Smooth muscle cell (in vitro differentiated cells): ENCODE data around the gene NF2. TPM values are rescaled to one million over a fixed set of nuclear protein-coding genes. Genes with fewer than 3 reads are reported as not detected.

Source experiments
- DNase-seq: peaks from one replicate; lab custom pipeline; 2025; ENCODE audit not compliant: unreplicated experiment; lab: John Stamatoyannopoulos, UW
- H2AFZ ChIP-seq: fragments of 200-600 bp; sonication (generic); 2 replicates; pipeline ENCODE4 v1.6.0; 2016; ENCODE audit warnings: antibody characterized with exemption, low read depth, mild to moderate bottlenecking
- H3F3A ChIP-seq: fragments of 200-600 bp; sonication (generic); 2 replicates; pipeline ENCODE4 v1.6.0; 2017; ENCODE audit warnings: antibody characterized with exemption, low read depth
- H3K27ac ChIP-seq: fragments of 200-600 bp; sonication (generic); 2 replicates; pipeline ENCODE4 v1.5.1; 2016; ENCODE audit warnings: low read depth, mild to moderate bottlenecking
- H3K27me3 ChIP-seq: fragments of 200-600 bp; sonication (generic); 2 replicates; pipeline ENCODE4 v1.6.1; 2016; ENCODE audit warnings: low read depth, mild to moderate bottlenecking
- H3K36me3 ChIP-seq: fragments of 200-600 bp; sonication (generic); 2 replicates; pipeline ENCODE4 v1.5.1; 2016; ENCODE audit warnings: low read depth
- H3K4me1 ChIP-seq: fragments of 200-600 bp; sonication (generic); 2 replicates; pipeline ENCODE4 v1.5.1; 2016; ENCODE audit warnings: low read depth
- H3K4me2 ChIP-seq: fragments of 200-600 bp; sonication (generic); 2 replicates; pipeline ENCODE4 v1.6.0; 2016; ENCODE audit warnings: mild to moderate bottlenecking
- H3K4me3 ChIP-seq: fragments of 200-600 bp; sonication (generic); 2 replicates; pipeline ENCODE4 v1.5.1; 2016; ENCODE audit warnings: mild to moderate bottlenecking
- H3K79me2 ChIP-seq: fragments of 200-600 bp; sonication (generic); 2 replicates; pipeline ENCODE4 v1.6.0; 2016; ENCODE audit warnings: low read depth, mild to moderate bottlenecking
- H3K9ac ChIP-seq: fragments of 200-600 bp; sonication (generic); 2 replicates; pipeline ENCODE4 v1.6.0; 2016; ENCODE audit warnings: low read depth
- H3K9me3 ChIP-seq: fragments of 200-600 bp; sonication (generic); replicated peaks from 2 replicates; pipeline ENCODE4 v1.5.1; 2016; ENCODE audit warnings: low read depth
- H4K20me1 ChIP-seq: fragments of 200-600 bp; sonication (generic); 2 replicates; pipeline ENCODE4 v1.6.0; 2016; ENCODE audit warnings: low read depth
- CTCF ChIP-seq: fragments of 200-600 bp; sonication (generic); IDR thresholded peaks from 2 replicates; pipeline ENCODE4 v1.5.1; 2017; ENCODE audit warnings: borderline replicate concordance, mild to moderate bottlenecking, antibody characterized with exemption; ENCODE audit not compliant: insufficient read depth, poor library complexity, severe bottlenecking
- WGBS: methylation state at CpG from one replicate; pipeline ENCODE4 v1.1.7; 2016; ENCODE audit warnings: low lambda C conversion rate; 5-methylcytosine and 5-hydroxymethylcytosine counted together
- polyA plus RNA-seq: library from polyadenylated mRNA; unstranded; fragments of >200 nt; fragmentation: Nextera tagmentation; extraction: Ambion mirVana; gene quantifications from 2 replicates; pipeline ENCODE4 v1.2.1, GENCODE V29; 2016
- total RNA-seq: library from RNA; depleted of rRNA; stranded (reverse); fragments of >200 nt; gene quantifications from 2 replicates; pipeline ENCODE4 v1.2.3, GENCODE V29; 2014

NF2 gene
- total and polyA plus RNA-seq, 2 experiments from 2014 or later = 21.5 to 21.7 TPM

- no peak overlapping the region for H3K4me3 ChIP-seq
- no peak overlapping the region for H3K4me2 ChIP-seq
- H3K27ac ChIP-seq = no peak overlapping the region
- peaks cover 33% of the 10 kb centered on the region for H3K27me3 ChIP-seq
- no peak overlapping the region for H3K9ac ChIP-seq
- H3K9me3 ChIP-seq = no peaks in the 10 kb centered on the region
- H3K4me1 ChIP-seq = peaks cover 25% of the 10 kb centered on the region
- no peak overlapping the region for H2AFZ ChIP-seq
- no peaks in the 10 kb centered on the region for H3K36me3 ChIP-seq
- no peaks in the 10 kb centered on the region for H3F3A ChIP-seq
- WGBS = 36% methylated on average over 7 of the region's 9 CpGs
- no peaks in the 10 kb centered on the region for H3K79me2 ChIP-seq
- TF ChIP-seq CTCF = no peak
- DNase-seq = no peak
- no peaks in the 10 kb centered on the region for H4K20me1 ChIP-seq
Measured at GRCh38 chr22:29706486-29706885, 103.1 kb downstream of the NF2 start.

GRCh38 chr22:29707010-29707409 lies 103.6 kb downstream of the NF2 start:
- TF ChIP-seq CTCF = no peak
- H2AFZ ChIP-seq = no peak overlapping the region
- H3F3A ChIP-seq = no peaks in the 10 kb centered on the region
- no peak overlapping the region for H3K9ac ChIP-seq
- no peak overlapping the region for H3K27ac ChIP-seq
- DNase-seq = no peak
- no peaks in the 10 kb centered on the region for H4K20me1 ChIP-seq
- H3K4me2 ChIP-seq = no peak overlapping the region
- no peak overlapping the region for H3K4me3 ChIP-seq
- H3K9me3 ChIP-seq = no peaks in the 10 kb centered on the region
- H3K27me3 ChIP-seq = peaks cover 31% of the 10 kb centered on the region
- H3K4me1 ChIP-seq = peaks cover 22% of the 10 kb centered on the region
- no peaks in the 10 kb centered on the region for H3K36me3 ChIP-seq
- H3K79me2 ChIP-seq = no peaks in the 10 kb centered on the region
- WGBS = 91% methylated on average over 18 of the region's 18 CpGs

GRCh38 chr22:29707471-29707870 lies 104.0 kb downstream of the NF2 start:
- no peaks in the 10 kb centered on the region for H3F3A ChIP-seq
- no peak for TF ChIP-seq CTCF
- H3K9ac ChIP-seq = no peak overlapping the region
- H2AFZ ChIP-seq = no peak overlapping the region
- H4K20me1 ChIP-seq = no peaks in the 10 kb centered on the region
- H3K79me2 ChIP-seq = no peaks in the 10 kb centered on the region
- H3K4me1 ChIP-seq = peaks cover 17% of the 10 kb centered on the region
- no peaks in the 10 kb centered on the region for H3K36me3 ChIP-seq
- no peak for DNase-seq
- H3K27ac ChIP-seq = no peak overlapping the region
- no peak overlapping the region for H3K4me2 ChIP-seq
- peaks cover 26% of the 10 kb centered on the region for H3K27me3 ChIP-seq
- no peaks in the 10 kb centered on the region for H3K9me3 ChIP-seq
- 86% methylated on average over 5 of the region's 5 CpGs for WGBS
- H3K4me3 ChIP-seq = no peak overlapping the region

GRCh38 chr22:29710193-29710592 lies 106.8 kb downstream of the NF2 start:
- no peak overlapping the region for H3K4me2 ChIP-seq
- H3K79me2 ChIP-seq = no peaks in the 10 kb centered on the region
- no peaks in the 10 kb centered on the region for H3F3A ChIP-seq
- no peak overlapping the region for H3K9ac ChIP-seq
- no peak for DNase-seq
- peaks cover 22% of the 10 kb centered on the region for H3K27me3 ChIP-seq
- H3K9me3 ChIP-seq = no peaks in the 10 kb centered on the region
- no peaks in the 10 kb centered on the region for H4K20me1 ChIP-seq
- 84% methylated on average over 15 of the region's 15 CpGs for WGBS
- H3K4me3 ChIP-seq = no peak overlapping the region
- H2AFZ ChIP-seq = no peak overlapping the region
- H3K36me3 ChIP-seq = no peaks in the 10 kb centered on the region
- no peak for TF ChIP-seq CTCF
- no peaks in the 10 kb centered on the region for H3K4me1 ChIP-seq
- no peak overlapping the region for H3K27ac ChIP-seq
